Activated T-cell treated with anti-CD3 and anti-CD28 coated beads for 48 hours (primary cell): ENCODE results near the gene SIK3.
"Not testable (repeated sequence)": the region's sequence is repeated elsewhere in the genome, so short reads cannot be mapped to it uniquely, and the experiment has no call there.

Experiments
- DNase-seq: peaks from one replicate; pipeline ENCODE4 v3.0.0-alpha.2; 2020; ENCODE audit warnings: low read depth

SIK3 gene

GRCh38 chr11:116825854-116826750 lies 272.1 kb downstream of the SIK3 start:
- no peak for DNase-seq

- DNase-seq, result no peak
These were observed 272.8 kb downstream of the SIK3 start for GRCh38 chr11:116825434-116825833.

- no peak for DNase-seq
These were observed 275.0 kb downstream of the SIK3 start, which contains the start of gene APOA4 for GRCh38 chr11:116823031-116823843. Gene APOA4, minus strand, starts transcription at chr11:116823304. Its CDS starts 113 bp downstream, at chr11:116823191.

GRCh38 chr11:116822575-116822974 lies 275.7 kb downstream of the SIK3 start:
- no peak for DNase-seq

GRCh38 chr11:116821050-116821918 lies 276.9 kb downstream of the SIK3 start:
- no peak for DNase-seq

- no peak for DNase-seq
These were observed 279.2 kb downstream of the SIK3 start for GRCh38 chr11:116819049-116819448.

GRCh38 chr11:116814502-116814901 lies 283.7 kb downstream of the SIK3 start:
- DNase-seq, result no peak

- no peak for DNase-seq
These were observed 284.3 kb downstream of the SIK3 start for GRCh38 chr11:116813781-116814471.

GRCh38 chr11:116813170-116813569 lies 285.1 kb downstream of the SIK3 start:
- no peak for DNase-seq

- DNase-seq, result no peak
These were observed 286.1 kb downstream of the SIK3 start for GRCh38 chr11:116812109-116812508.

GRCh38 chr11:116811194-116811593 lies 287.0 kb downstream of the SIK3 start:
- DNase-seq, result no peak

- DNase-seq, result no peak
These were observed 289.7 kb downstream of the SIK3 start for GRCh38 chr11:116808262-116809175.

GRCh38 chr11:116807601-116808261 lies 290.5 kb downstream of the SIK3 start:
- no peak for DNase-seq

GRCh38 chr11:116804001-116804400 lies 294.2 kb downstream of the SIK3 start:
- no peak for DNase-seq

GRCh38 chr11:116801662-116802061 lies 296.6 kb downstream of the SIK3 start:
- not testable (repeated sequence) for DNase-seq

GRCh38 chr11:116800610-116801009 lies 297.6 kb downstream of the SIK3 start:
- no peak for DNase-seq

GRCh38 chr11:116798368-116798767 lies 299.9 kb downstream of the SIK3 start:
- no peak for DNase-seq

GRCh38 chr11:116797816-116798215 lies 300.4 kb downstream of the SIK3 start:
- no peak for DNase-seq

- DNase-seq, result no peak
These were observed 301.7 kb downstream of the SIK3 start for GRCh38 chr11:116796548-116796947.

GRCh38 chr11:116794851-116795250 lies 303.4 kb downstream of the SIK3 start:
- no peak for DNase-seq
